ENCODE measurements around the gene NCKAP5. TPM values are rescaled to one million over a fixed set of nuclear protein-coding genes. Genes with fewer than 3 reads are reported as not detected.

The NCKAP5 gene
- total and polyA plus RNA-seq, 8 donors, result 4.0 to 22.1 (median 14.4) TPM

DNA sequence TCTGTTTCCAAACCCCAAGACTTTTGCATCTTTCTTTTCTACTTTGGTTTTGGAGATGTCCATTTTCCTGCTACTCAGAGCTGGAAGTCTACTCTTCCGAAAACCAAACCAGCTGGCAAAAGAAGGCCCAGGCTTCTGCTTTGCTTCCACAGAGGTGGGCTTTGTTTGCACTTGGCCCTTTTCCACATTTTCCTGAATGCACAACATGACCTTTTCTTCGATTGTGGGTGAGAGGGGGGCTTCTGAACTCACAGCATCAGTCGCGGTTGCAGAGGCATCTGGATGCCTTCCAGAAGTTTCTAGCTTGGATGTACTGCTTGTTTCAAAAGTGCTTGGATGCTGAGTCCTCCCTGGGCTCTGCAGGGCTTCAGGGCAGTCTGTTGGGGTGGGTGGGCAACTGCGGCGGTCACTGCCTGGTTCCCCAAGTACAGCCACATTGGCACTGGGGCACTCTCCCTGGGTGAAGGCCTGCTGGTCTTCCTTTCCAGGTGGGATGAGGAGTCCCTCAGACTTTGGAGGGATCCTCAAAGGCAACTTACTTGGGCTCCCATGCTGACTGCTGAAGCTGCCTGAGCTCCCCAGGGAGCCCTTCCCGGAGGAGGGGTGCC is 786.0 kb downstream of the NCKAP5 start:
- H3K36me3 ChIP-seq, result no peaks in the 10 kb centered on the region
- intact Hi-C loops (cut with DNase I), result no loop called here
- no peak for ATAC-seq
- H3K27ac ChIP-seq, result no peak overlapping the region
- TF ChIP-seq, protein P1, sequence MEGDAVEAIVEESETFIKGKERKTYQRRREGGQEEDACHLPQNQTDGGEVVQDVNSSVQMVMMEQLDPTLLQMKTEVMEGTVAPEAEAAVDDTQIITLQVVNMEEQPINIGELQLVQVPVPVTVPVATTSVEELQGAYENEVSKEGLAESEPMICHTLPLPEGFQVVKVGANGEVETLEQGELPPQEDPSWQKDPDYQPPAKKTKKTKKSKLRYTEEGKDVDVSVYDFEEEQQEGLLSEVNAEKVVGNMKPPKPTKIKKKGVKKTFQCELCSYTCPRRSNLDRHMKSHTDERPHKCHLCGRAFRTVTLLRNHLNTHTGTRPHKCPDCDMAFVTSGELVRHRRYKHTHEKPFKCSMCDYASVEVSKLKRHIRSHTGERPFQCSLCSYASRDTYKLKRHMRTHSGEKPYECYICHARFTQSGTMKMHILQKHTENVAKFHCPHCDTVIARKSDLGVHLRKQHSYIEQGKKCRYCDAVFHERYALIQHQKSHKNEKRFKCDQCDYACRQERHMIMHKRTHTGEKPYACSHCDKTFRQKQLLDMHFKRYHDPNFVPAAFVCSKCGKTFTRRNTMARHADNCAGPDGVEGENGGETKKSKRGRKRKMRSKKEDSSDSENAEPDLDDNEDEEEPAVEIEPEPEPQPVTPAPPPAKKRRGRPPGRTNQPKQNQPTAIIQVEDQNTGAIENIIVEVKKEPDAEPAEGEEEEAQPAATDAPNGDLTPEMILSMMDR (IDR thresholded peaks at IDR 0.05), result no peak
- H3K9me3 ChIP-seq, result no peaks in the 10 kb centered on the region
- no peaks in the 10 kb centered on the region for H3K4me1 ChIP-seq
- no peaks in the 10 kb centered on the region for H3K27me3 ChIP-seq
- H3K4me3 ChIP-seq, result no peak overlapping the region
- peak in 1 of 4 donors; percentile 61 for DNase-seq

DNA sequence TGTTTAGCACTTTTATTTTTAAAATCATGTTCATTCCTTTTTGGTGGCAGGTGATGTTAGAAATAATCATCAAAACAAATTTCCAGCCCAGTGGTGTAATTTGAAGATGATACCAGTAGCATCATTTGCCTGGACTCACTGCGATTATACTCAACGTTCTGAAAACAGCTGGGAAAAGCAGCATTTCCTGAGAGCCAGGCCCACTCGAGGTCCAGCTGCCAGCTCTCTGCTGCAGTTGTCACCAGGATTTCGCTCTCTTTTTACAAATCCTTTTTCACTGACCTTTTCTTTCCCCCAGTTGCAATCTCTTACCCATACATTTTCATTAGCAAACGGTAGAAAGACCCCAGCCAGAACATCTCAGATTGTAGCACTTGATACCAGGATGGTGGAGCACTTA is 787.6 kb downstream of the NCKAP5 start:
- ATAC-seq, result no peak
- Histone ChIP-seq H3K4me1 (no peaks in the 10 kb centered on the region), H3K27me3 (no peaks in the 10 kb centered on the region), H3K4me3 (no peak overlapping the region), H3K9me3 (no peaks in the 10 kb centered on the region), H3K36me3 (no peaks in the 10 kb centered on the region), H3K27ac (no peak overlapping the region)
- intact Hi-C loops (cut with DNase I), result no loop called here
- TF ChIP-seq, protein P1 (IDR thresholded peaks at IDR 0.05), result no peak
- peak in 2 of 4 donors; percentile 2 to 13 for DNase-seq

DNA sequence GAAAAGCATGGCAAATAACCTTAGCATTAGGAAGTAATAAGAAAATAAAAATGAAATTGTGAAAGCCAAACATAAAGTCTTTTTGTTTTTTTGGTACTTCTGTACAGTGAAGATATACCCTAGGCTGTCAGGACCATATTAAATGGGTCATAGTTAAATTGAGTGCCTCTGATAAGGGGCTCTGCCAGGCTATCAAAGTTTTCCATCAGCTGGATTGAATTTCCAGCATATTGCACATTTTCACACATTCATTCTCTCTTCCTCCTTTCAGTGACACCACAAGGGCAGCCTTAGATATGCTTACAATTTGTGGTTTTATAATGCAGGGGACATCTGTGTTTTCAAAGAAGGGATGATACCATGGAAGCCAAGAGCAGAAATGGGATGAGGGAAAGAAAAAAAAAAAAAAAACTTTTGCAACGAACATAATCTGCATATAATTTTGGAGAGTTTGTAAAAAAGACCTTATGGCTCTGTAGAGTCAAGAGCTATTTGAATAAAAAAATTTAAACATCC is 789.0 kb downstream of the NCKAP5 start:
- H3K27me3 ChIP-seq, result no peaks in the 10 kb centered on the region
- DNase-seq (no peak), ATAC-seq (no peak)
- H3K27ac ChIP-seq, result no peak overlapping the region
- H3K4me3 ChIP-seq, result no peak overlapping the region
- no peaks in the 10 kb centered on the region for H3K36me3 ChIP-seq
- H3K9me3 ChIP-seq, result no peaks in the 10 kb centered on the region
- intact Hi-C loops (cut with DNase I), result no loop called here
- no peaks in the 10 kb centered on the region for H3K4me1 ChIP-seq
- TF ChIP-seq, protein P1 (IDR thresholded peaks at IDR 0.05), result no peak

DNA sequence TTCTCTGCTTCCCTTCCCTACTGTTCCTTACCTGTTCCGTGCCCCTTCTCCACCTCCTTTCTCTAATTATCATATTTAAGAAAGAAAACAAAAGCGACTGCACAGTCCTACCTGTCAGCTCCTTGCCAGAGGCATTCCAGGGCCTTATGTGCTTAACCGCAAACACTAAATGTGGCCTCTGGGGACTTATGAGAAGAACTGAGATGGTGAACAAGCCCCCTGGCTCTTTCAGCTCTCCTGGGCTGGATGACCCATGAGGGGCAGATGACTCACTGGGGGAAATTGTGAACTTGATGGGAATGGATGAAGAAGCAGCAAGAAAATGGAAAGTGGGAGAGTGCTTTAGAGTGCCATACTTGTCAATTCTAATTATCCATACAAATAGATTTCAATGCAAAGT is 792.0 kb downstream of the NCKAP5 start:
- Histone ChIP-seq H3K36me3 (no peaks in the 10 kb centered on the region), H3K4me1 (no peaks in the 10 kb centered on the region), H3K27ac (no peak overlapping the region), H3K27me3 (no peaks in the 10 kb centered on the region), H3K9me3 (no peaks in the 10 kb centered on the region), H3K4me3 (no peak overlapping the region)
- no peak for ATAC-seq
- TF ChIP-seq, protein P1 (IDR thresholded peaks at IDR 0.05), result no peak
- no peak for DNase-seq
- intact Hi-C loops (cut with DNase I), result no loop called here

DNA sequence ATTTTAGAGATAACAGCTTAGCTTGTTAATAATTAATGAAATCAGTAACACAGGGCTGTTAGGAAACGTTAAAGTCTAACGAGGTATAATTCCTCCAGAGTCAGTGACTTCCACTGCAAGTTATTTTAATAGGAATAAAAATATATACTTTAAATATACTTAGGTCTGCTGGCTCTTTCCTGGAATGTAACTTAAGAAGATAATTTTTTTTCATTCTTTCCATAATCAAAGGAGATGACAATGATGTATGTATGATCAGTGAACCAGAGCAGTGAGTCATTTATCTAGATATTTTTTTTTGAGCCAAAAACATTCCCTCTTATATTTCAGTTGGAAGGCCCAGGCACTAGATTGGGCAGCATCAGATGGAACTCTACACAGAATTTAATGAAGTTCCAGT is 794.1 kb downstream of the NCKAP5 start:
- Histone ChIP-seq H3K36me3 (no peaks in the 10 kb centered on the region), H3K27me3 (no peaks in the 10 kb centered on the region), H3K9me3 (no peaks in the 10 kb centered on the region), H3K27ac (no peak overlapping the region), H3K4me1 (no peaks in the 10 kb centered on the region), H3K4me3 (no peak overlapping the region)
- intact Hi-C loops (cut with DNase I), result no loop called here
- no peak for DNase-seq
- no peak for ATAC-seq
- TF ChIP-seq, protein P1 (IDR thresholded peaks at IDR 0.05), result no peak
